HCT116 (cell line): ENCODE measurements around the gene HFE. TPM values are rescaled to one million over a fixed set of nuclear protein-coding genes. Genes with fewer than 3 reads are reported as not detected.

Source experiments
- ATAC-seq: fragments of 200-7000 bp; cut with Tn5 transposase; 2 replicates; pipeline ENCODE4 v1.9.1; 2020; ENCODE audit warnings: mild to moderate bottlenecking, moderate library complexity
- BruUV-seq: library from RNA; stranded (reverse); fragments of 400-500 nt; replicated peaks from 2 replicates; lab custom pipeline; 2021; lab: Mats Ljungman, UMichigan
- CTCF ChIA-PET: fragments of 300-600 bp; sonication (Branson Sonifier 250); formaldehyde crosslinking; loops from one replicate; lab custom pipeline; 2021; ENCODE audit warnings: antibody characterized with exemption; lab: Charles Lee
- POLR2A ChIA-PET: fragments of 300-600, 350-600 bp; sonication (Branson Sonifier 250); formaldehyde crosslinking; loops from one replicate; lab custom pipeline; 2021; ENCODE audit warnings: antibody characterized with exemption; lab: Charles Lee
- RAD21 ChIA-PET, 2 experiments: fragments of 300-600 bp; sonication (Branson Sonifier 250); formaldehyde crosslinking; loops; one replicate each; lab custom pipeline; 2023; ENCODE audit warnings: low total read pairs in 2 of 2; ENCODE audit not compliant: uncharacterized antibody in 2 of 2, unreplicated experiment in 2 of 2, low non-redundant PET in 1 of 2; lab: Charles Lee
- DNase-seq: peaks from one replicate; pipeline ENCODE4 v3.0.0-alpha.2; 2010; ENCODE audit warnings: low read depth, low spot score
- H2AFZ ChIP-seq: fragments of 200-600 bp; shearing (Covaris generic), sonication (generic); 2 replicates; pipeline ENCODE4 v1.6.1; 2017; ENCODE audit warnings: low read depth, mixed run types, mixed read lengths, antibody characterized with exemption, low read length; ENCODE audit not compliant: poor library complexity, severe bottlenecking
- H3K27ac ChIP-seq: 2 replicates; pipeline ENCODE4 v1.5.1; 2012; ENCODE audit warnings: low read depth, low read length
- H3K27me3 ChIP-seq: fragments of 200-600 bp; sonication (generic); 2 replicates; pipeline ENCODE4 v1.6.1; 2016; ENCODE audit warnings: mixed run types, low read length, mixed read lengths; ENCODE audit not compliant: insufficient read depth
- H3K36me3 ChIP-seq, 2 experiments: fragments of 200-500 bp in 1 of 2; fragments of 200-600 bp in 1 of 2; sonication (Bioruptor generic) in 1 of 2; sonication (generic) in 1 of 2; 2 replicates each; pipeline versions ENCODE4 v1.5.1 to v1.6.1; 2014 to 2016; ENCODE audit warnings: low read length in 2 of 2, inconsistent platforms in 1 of 2, mixed read lengths in 1 of 2, mixed run types in 1 of 2; ENCODE audit not compliant: insufficient read depth in 2 of 2, control insufficient read depth in 1 of 2
- H3K4me1 ChIP-seq, 2 experiments: fragments of 200-600 bp in 1 of 2; sonication (generic) in 1 of 2; 2 replicates each; pipeline versions ENCODE4 v1.5.1 to v1.6.1; 2012 to 2017; ENCODE audit warnings: low read length in 2 of 2, inconsistent platforms in 1 of 2, mild to moderate bottlenecking in 1 of 2, mixed read lengths in 1 of 2, mixed run types in 1 of 2, moderate library complexity in 1 of 2; ENCODE audit not compliant: insufficient read depth in 2 of 2, control insufficient read depth in 1 of 2
- H3K4me2 ChIP-seq: fragments of 200-600 bp; sonication (generic); 2 replicates; pipeline ENCODE4 v1.6.1; 2017; ENCODE audit warnings: mixed run types, low read length, mixed read lengths
- H3K4me3 ChIP-seq, 2 experiments: fragments of 200-600 bp in 1 of 2; sonication (generic) in 1 of 2; replicated peaks in 1 of 2; 2 replicates each; pipeline ENCODE4 v1.5.1; 2011 to 2016; ENCODE audit warnings: low read length in 2 of 2, control low read depth in 1 of 2, low read depth in 1 of 2, mild to moderate bottlenecking in 1 of 2, mixed read lengths in 1 of 2, mixed run types in 1 of 2
- H3K79me2 ChIP-seq: fragments of 200-600 bp; sonication (generic); 2 replicates; pipeline ENCODE4 v1.6.1; 2017; ENCODE audit warnings: mild to moderate bottlenecking, mixed run types, low read length, moderate library complexity, mixed read lengths; ENCODE audit not compliant: insufficient read depth
- H3K9ac ChIP-seq: fragments of 200-600 bp; sonication (generic); 2 replicates; pipeline ENCODE4 v1.6.1; 2016; ENCODE audit warnings: low read length, mixed read lengths
- H3K9me2 ChIP-seq: fragments of 200-600 bp; sonication (generic), shearing (Covaris generic); 2 replicates; pipeline ENCODE4 v1.6.1; 2017; ENCODE audit warnings: mixed run types, mild to moderate bottlenecking, moderate library complexity; ENCODE audit not compliant: insufficient read depth
- H3K9me3 ChIP-seq, 2 experiments: fragments of 200-500 bp in 1 of 2; fragments of 200-600 bp in 1 of 2; sonication (Bioruptor generic) in 1 of 2; sonication (generic) in 1 of 2; 2 replicates each; pipeline ENCODE4 v1.6.1; 2014 to 2017; ENCODE audit warnings: low read length in 2 of 2, mixed read lengths in 2 of 2, inconsistent platforms in 1 of 2, low read depth in 1 of 2, mild to moderate bottlenecking in 1 of 2, mixed run types in 1 of 2, moderate library complexity in 1 of 2; ENCODE audit not compliant: control insufficient read depth in 1 of 2, insufficient read depth in 1 of 2
- H4K20me1 ChIP-seq: fragments of 200-600 bp; sonication (generic), shearing (Covaris generic); 2 replicates; pipeline ENCODE4 v1.6.1; 2017; ENCODE audit warnings: mixed run types, mild to moderate bottlenecking, moderate library complexity; ENCODE audit not compliant: insufficient read depth
- ATF3 ChIP-seq: IDR thresholded peaks from 2 replicates; pipeline ENCODE4 v1.6.1; 2012
- EGR1 ChIP-seq: IDR thresholded peaks from 2 replicates; pipeline ENCODE4 v1.6.1; 2012; ENCODE audit warnings: low read depth
- EZH2 ChIP-seq: fragments of 200-600 bp; sonication (generic); IDR thresholded peaks from 2 replicates; pipeline ENCODE4 v1.6.1; 2017; ENCODE audit warnings: antibody characterized with exemption, mixed run types
- EZH2phosphoT487 ChIP-seq: fragments of 200-600 bp; IDR thresholded peaks from 2 replicates; pipeline ENCODE4 v1.6.1; 2018; ENCODE audit warnings: antibody characterized with exemption, borderline replicate concordance
- JUND ChIP-seq: IDR thresholded peaks from 2 replicates; pipeline ENCODE4 v1.6.1; 2012
- POLR2AphosphoS5 ChIP-seq: IDR thresholded peaks from 2 replicates; pipeline ENCODE4 v1.6.1; 2011; ENCODE audit warnings: mild to moderate bottlenecking, low read depth, low read length, moderate library complexity
- RAD21 ChIP-seq: IDR thresholded peaks from 2 replicates; pipeline ENCODE4 v1.6.1; 2012; ENCODE audit warnings: low read depth, mild to moderate bottlenecking
- REST ChIP-seq: IDR thresholded peaks from 2 replicates; pipeline ENCODE4 v1.6.1; 2012; ENCODE audit warnings: low read depth
- TCF7L2 ChIP-seq: IDR thresholded peaks from 2 replicates; pipeline ENCODE4 v1.7.0; 2011; ENCODE audit warnings: borderline replicate concordance, inconsistent platforms; ENCODE audit not compliant: insufficient read depth, insufficient read length; ENCODE audit errors: extremely low read depth
- YY1 ChIP-seq: IDR thresholded peaks from 2 replicates; pipeline ENCODE4 v1.6.1; 2011; ENCODE audit warnings: low read length, low read depth, moderate library complexity, mild to moderate bottlenecking; ENCODE audit not compliant: insufficient replicate concordance; ENCODE audit errors: extremely low read depth
- ZFX ChIP-seq: fragments of 450-650 bp; IDR thresholded peaks from 2 replicates; pipeline ENCODE4 v1.6.1; 2017
- ZNF274 ChIP-seq: fragments of 200-500 bp; sonication (Bioruptor generic); IDR thresholded peaks from 2 replicates; pipeline ENCODE4 v1.6.1; 2014; ENCODE audit warnings: mild to moderate bottlenecking, low read depth, low read length, inconsistent platforms
- intact Hi-C: fragments of 100-400 bp; cut with micrococcal nuclease; formaldehyde crosslinking; loops from 2 replicates; pipeline ENCODE4 v1.10.0; 2022
- total RNA-seq: library from RNA; stranded (reverse); gene quantifications from one replicate; pipeline ENCODE4 v1.2.1, GENCODE V29; 2021; ENCODE audit not compliant: unreplicated experiment

HFE gene
- total RNA-seq, 1 experiment from 2014 or later: 9.8 TPM

GRCh38 chr6:26053992-26054780 lies 33.0 kb upstream of the HFE start:
- intact Hi-C loops: loop anchor here (10.0 kb wide), 1 partner anchor 1841 kb away; a partner anchor contains a TSS
- ChIA-PET POLR2A (interaction anchor here (2.5 to 13.4 kb wide), 5 partner anchors 23 to 70 kb away, joined by 16 to 202 read pairs (median 50); a partner anchor contains a TSS), CTCF (interaction anchor here (0.7 kb wide), 1 partner anchor 28 kb away, joined by 3 read pairs; no protein-coding TSS in a partner anchor), RAD21 (no interaction called here)
- Histone ChIP-seq H3K4me2 (peak overlapping the region; percentile 90), H2AFZ (no peak overlapping the region), H3K36me3 (no peaks in the 10 kb centered on the region), H3K79me2 (no peaks in the 10 kb centered on the region), H3K9me3 (no peaks in the 10 kb centered on the region), H3K9ac (peak overlapping the region; percentile 95), H3K27ac (peak overlapping the region; percentile 85), H3K4me3 (peak overlapping the region; percentile 52 to 73), H3K27me3 (no peaks in the 10 kb centered on the region), H3K4me1 (peaks cover 41 to 67% of the 10 kb centered on the region in 2 experiments), H3K9me2 (no peaks in the 10 kb centered on the region), H4K20me1 (no peaks in the 10 kb centered on the region)
- DNase-seq: no peak
- no peak for ATAC-seq
- no TSS peak for BruUV-seq
- TF ChIP-seq EZH2phosphoT487: no peak
- TF ChIP-seq ATF3: no peak
- TF ChIP-seq POLR2AphosphoS5: no peak
- no peak for TF ChIP-seq EZH2
- no peak for TF ChIP-seq ZFX
- no peak for TF ChIP-seq EGR1
- TF ChIP-seq TCF7L2: no peak
- no peak for TF ChIP-seq JUND
- no peak for TF ChIP-seq ZNF274
- TF ChIP-seq REST: no peak
- TF ChIP-seq YY1: no peak
- TF ChIP-seq RAD21: no peak
